HEK293 (cell line): ENCODE data around the gene CDK4.

Experiments used
- CTCF ChIA-PET: fragments of 350-600 bp; formaldehyde crosslinking; extraction: SDS; loops from one replicate; lab custom pipeline; 2021; ENCODE audit warnings: antibody characterized with exemption; lab: Yijun Ruan, JAX
- POLR2A ChIA-PET: fragments of 300-600 bp; formaldehyde crosslinking; extraction: SDS; loops from one replicate; lab custom pipeline; 2020; ENCODE audit warnings: antibody characterized with exemption, inconsistent platforms; lab: Yijun Ruan, JAX
- H3K27ac ChIP-seq: fragments of 200-500 bp; sonication (Bioruptor generic); 2 replicates; pipeline ENCODE4 v1.5.1; 2014; ENCODE audit warnings: low read depth, low read length, control low read depth, inconsistent platforms; ENCODE audit errors: extremely low read depth
- H3K36me3 ChIP-seq, 2 experiments: fragments of 200-500 bp in 1 of 2; sonication (Bioruptor generic) in 1 of 2; 1 replicate in 1 of 2; 2 replicates in 1 of 2; pipeline ENCODE4 v1.5.1; 2014 to 2017; ENCODE audit warnings: inconsistent platforms in 2 of 2, low read length in 2 of 2; ENCODE audit not compliant: control insufficient read depth in 2 of 2, insufficient read depth in 1 of 2
- H3K4me1 ChIP-seq: fragments of 200-500 bp; sonication (Bioruptor generic); 2 replicates; pipeline ENCODE4 v1.5.1; 2014; ENCODE audit warnings: mild to moderate bottlenecking, low read length, inconsistent platforms; ENCODE audit not compliant: control insufficient read depth, insufficient read depth
- H3K4me3 ChIP-seq: 2 replicates; pipeline ENCODE4 v1.5.1; 2011; ENCODE audit warnings: low read depth, mild to moderate bottlenecking, control low read depth, low read length, moderate library complexity
- H3K9me3 ChIP-seq: fragments of 200-500 bp; sonication (Bioruptor generic); 2 replicates; pipeline ENCODE4 v1.5.1; 2014; ENCODE audit warnings: low read depth, low read length, inconsistent platforms; ENCODE audit not compliant: control insufficient read depth, insufficient read depth
- FEZF1 ChIP-seq: fragments of 450-650 bp; formaldehyde crosslinking; IDR thresholded peaks from 2 replicates; pipeline ENCODE4 v1.5.1; 2016; ENCODE audit warnings: missing biosample characterization, missing genetic modification characterization
- GLIS1 ChIP-seq: fragments of 450-650 bp; formaldehyde crosslinking; IDR thresholded peaks from 2 replicates; pipeline ENCODE4 v1.5.1; 2016; ENCODE audit warnings: missing biosample characterization, missing genetic modification characterization
- PRDM4 ChIP-seq: fragments of 450-650 bp; formaldehyde crosslinking; IDR thresholded peaks from 2 replicates; pipeline ENCODE4 v1.5.1; 2017; ENCODE audit warnings: missing biosample characterization, missing genetic modification characterization
- ZBTB17 ChIP-seq: fragments of 450-650 bp; formaldehyde crosslinking; IDR thresholded peaks from 2 replicates; pipeline ENCODE4 v1.5.1; 2016; ENCODE audit warnings: missing biosample characterization, missing genetic modification characterization
- ZBTB21 ChIP-seq: fragments of 450-650 bp; formaldehyde crosslinking; IDR thresholded peaks from 2 replicates; pipeline ENCODE4 v1.5.1; 2017; ENCODE audit warnings: missing biosample characterization, missing genetic modification characterization
- ZBTB44 ChIP-seq: fragments of 450-650 bp; IDR thresholded peaks from 2 replicates; pipeline ENCODE4 v1.5.1; 2018; ENCODE audit warnings: missing biosample characterization, mild to moderate bottlenecking, missing genetic modification characterization
- ZEB2 ChIP-seq: fragments of 450-650 bp; formaldehyde crosslinking; IDR thresholded peaks from 2 replicates; pipeline ENCODE4 v1.5.1; 2016; ENCODE audit warnings: missing biosample characterization, missing genetic modification characterization
- ZNF175 ChIP-seq: fragments of 450-650 bp; formaldehyde crosslinking; IDR thresholded peaks from 2 replicates; pipeline ENCODE4 v1.5.1; 2016; ENCODE audit warnings: missing biosample characterization, missing genetic modification characterization
- ZNF18 ChIP-seq: fragments of 450-650 bp; formaldehyde crosslinking; IDR thresholded peaks from 2 replicates; pipeline ENCODE4 v1.5.1; 2016; ENCODE audit warnings: missing biosample characterization, missing genetic modification characterization
- ZNF302 ChIP-seq: fragments of 450-650 bp; formaldehyde crosslinking; IDR thresholded peaks from 2 replicates; pipeline ENCODE4 v1.5.1; 2016; ENCODE audit warnings: missing biosample characterization, missing genetic modification characterization, low read depth
- ZNF341 ChIP-seq: fragments of 450-650 bp; formaldehyde crosslinking; IDR thresholded peaks from 2 replicates; pipeline ENCODE4; 2016; ENCODE audit warnings: low read depth, missing biosample characterization, missing genetic modification characterization
- ZNF426 ChIP-seq: fragments of 450-650 bp; formaldehyde crosslinking; IDR thresholded peaks from 2 replicates; pipeline ENCODE4 v1.5.1; 2017; ENCODE audit warnings: missing biosample characterization, missing genetic modification characterization, mild to moderate bottlenecking, inconsistent platforms, moderate library complexity
- ZNF449 ChIP-seq: fragments of 450-650 bp; formaldehyde crosslinking; IDR thresholded peaks from 2 replicates; pipeline ENCODE4 v1.5.1; 2017; ENCODE audit warnings: missing biosample characterization, mild to moderate bottlenecking, missing genetic modification characterization, moderate library complexity
- ZNF473 ChIP-seq: fragments of 450-650 bp; formaldehyde crosslinking; IDR thresholded peaks from 2 replicates; pipeline ENCODE4 v1.5.1; 2017; ENCODE audit warnings: missing biosample characterization, missing genetic modification characterization
- ZNF785 ChIP-seq: fragments of 450-650 bp; formaldehyde crosslinking; IDR thresholded peaks from 2 replicates; pipeline ENCODE4 v1.5.1; 2016; ENCODE audit warnings: missing biosample characterization, missing genetic modification characterization
- ZNF830 ChIP-seq: fragments of 450-650 bp; IDR thresholded peaks from 2 replicates; pipeline ENCODE4 v1.5.0; 2018; ENCODE audit warnings: missing biosample characterization, missing genetic modification characterization, low read depth, mild to moderate bottlenecking, moderate library complexity

Gene CDK4

GRCh38 chr12:57765003-57765697 is 13.0 kb upstream of the CDK4 start (continued):
- TF ChIP-seq PRDM4 (tag by site-specific recombination) = no peak
- TF ChIP-seq ZBTB17 = peak; percentile 90
- no peak for TF ChIP-seq ZNF473 (tag by site-specific recombination)
- TF ChIP-seq ZNF175 = no peak
- no peak for TF ChIP-seq ZBTB44
- TF ChIP-seq ZEB2 = 0 out of 2 replicates have a peak, but pooled peaks have one; percentile 18
- TF ChIP-seq ZNF426 (tag by site-specific recombination) = no peak
- no peak for TF ChIP-seq ZNF302
- TF ChIP-seq ZNF18 (tag by site-specific recombination) = no peak
- TF ChIP-seq GLIS1 (tag by site-specific recombination) = no peak
- no peak for TF ChIP-seq ZNF785
- no peak for TF ChIP-seq FEZF1 (tag by site-specific recombination)

GRCh38 chr12:57764662-57765002 is 12.5 kb upstream of the CDK4 start:
- H3K4me1 ChIP-seq = peaks cover 15% of the 10 kb centered on the region
- no peaks in the 10 kb centered on the region for H3K9me3 ChIP-seq
- TF ChIP-seq ZNF449 (tag by site-specific recombination) (no peak), ZNF341 (tag by site-specific recombination) (no peak), ZBTB21 (no peak), ZNF830 (tag by site-specific recombination) (no peak)
- TF ChIP-seq, all 188 proteins: peak for 0
- ChIA-PET POLR2A (interaction anchor here (0.8 kb wide), 1 partner anchor 15 kb away, joined by 3 read pairs; no protein-coding TSS in a partner anchor), CTCF (interaction anchor here (0.7 to 3.8 kb wide), 3 partner anchors 9 to 141 kb away, joined by 3 to 26 read pairs (median 3); partner anchors contain the start of gene MARCHF9)
- Histone ChIP-seq H3K4me3 (no peak overlapping the region), H3K36me3 (peaks cover 0 to 33% of the 10 kb centered on the region in 2 experiments; a peak in 2 of 3 replicates), H3K27ac (no peak overlapping the region)
